ENCODE results near the gene TICAM2. TPM values are rescaled to one million over a fixed set of nuclear protein-coding genes. Genes with fewer than 3 reads are reported as not detected.

The TICAM2 gene
- total and polyA plus RNA-seq, 9 of the 15 experiments (the other 6 are each of a cell fraction or from before 2014, with no cell fraction given), result 0.15 to 1.8 (median 0.98) TPM

- TF ChIP-seq NR1H2 (CRISPR knock-in tag; IDR thresholded peaks at IDR 0.05), result no peak
Observed at GRCh38 chr5:115636008-115636407, 33.7 kb upstream of the TICAM2 start (continued).

- in situ Hi-C loops (cut with MboI), result no loop called here
- TF ChIP-seq ZNF354B (CRISPR knock-in tag; IDR thresholded peaks at IDR 0.05), result no peak
- 0 out of 2 replicates have a peak, but pooled peaks have one; percentile 80 for TF ChIP-seq TCF7 (IDR thresholded peaks at IDR 0.05; ENCODE audit: borderline replicate concordance)
- TF ChIP-seq SIRT6 (IDR thresholded peaks at IDR 0.05; ENCODE audit: low read depth, low read length), result no peak
- no peak for TF ChIP-seq SRSF1 (IDR thresholded peaks at IDR 0.05; ENCODE audit: low read depth, low read length)
- TF ChIP-seq ZFPM2 (CRISPR knock-in tag; IDR thresholded peaks at IDR 0.05), result no peak
- TF ChIP-seq ZNF124 (CRISPR knock-in tag; IDR thresholded peaks at IDR 0.05), result no peak
- no peak for TF ChIP-seq POLR3G (IDR thresholded peaks at IDR 0.05; ENCODE audit: extremely low read depth, insufficient read length, insufficient replicate concordance)
- TF ChIP-seq ZNF707 (CRISPR knock-in tag; conservative IDR thresholded peaks at IDR 0.05), result no peak
- TF ChIP-seq ZNF263 (CRISPR knock-in tag; IDR thresholded peaks at IDR 0.05; ENCODE audit: borderline replicate concordance), result no peak
- no peak for TF ChIP-seq FUS (optimal IDR thresholded peaks at IDR 0.05; ENCODE audit: low read depth, low read length)
- no peak for TF ChIP-seq ZNF512 (tag; IDR thresholded peaks at IDR 0.05)
- TF ChIP-seq SMC3 (conservative IDR thresholded peaks at IDR 0.05; ENCODE audit: insufficient read depth, low read depth, low read length), result peak; percentile 56
- TF ChIP-seq CGGBP1 (CRISPR knock-in tag; IDR thresholded peaks at IDR 0.05), result no peak
- peak; percentile 36 for TF ChIP-seq PRDM10 (IDR thresholded peaks at IDR 0.05; ENCODE audit: partially characterized antibody)
Observed at GRCh38 chr5:115634343-115635132, 32.3 kb upstream of the TICAM2 start.

More at GRCh38 chr5:115634343-115635132, 32.3 kb upstream of the TICAM2 start:
- H3K79me2 ChIP-seq (ENCODE audit: control insufficient read depth, insufficient read depth, low read length), result no peaks in the 10 kb centered on the region
- H4K20me1 ChIP-seq (replicated peaks; ENCODE audit: control insufficient read depth, insufficient read depth, low read length), result no peaks in the 10 kb centered on the region
- H3K27ac ChIP-seq (ENCODE audit: extremely low read depth, low read depth, low read length), result peak overlapping the region; percentile 8; the same call in 1 of the 3 replicates
- H2AFZ ChIP-seq (ENCODE audit: low read depth, low read length), result peak overlapping the region; percentile 87
- H3K4me2 ChIP-seq (ENCODE audit: insufficient read depth, low read length), result peak overlapping the region; percentile 20; the same call in 1 of the 2 replicates
- FAIRE-seq, result peak; percentile 91
- peak; percentile 81 to 89 (median 84) for DNase-seq (ENCODE audit: extremely low read depth in 1 of 4, low spot score in 3 of 4)
- no peaks in the 10 kb centered on the region for H3K9me1 ChIP-seq (ENCODE audit: control insufficient read depth, insufficient read depth, low read length)
- no TSS peak for BruUV-seq (replicated peaks)
- peaks cover 0 to 2% of the 10 kb centered on the region in 2 experiments; a peak in 2 of 5 replicates for H3K27me3 ChIP-seq (ENCODE audit: control insufficient read depth in 2 of 2, insufficient read depth in 2 of 2, low read length in 2 of 2)
- intact Hi-C loops (cut with micrococcal nuclease), result loop anchor here (1.0 to 5.0 kb wide), 5 partner anchors 136 to 648 kb away; no protein-coding TSS in a partner anchor
- peaks cover 0 to 4% of the 10 kb centered on the region in 2 experiments; a peak in 1 of 5 replicates for H3K4me1 ChIP-seq (replicated peaks in 1 of 2; ENCODE audit: control insufficient read depth in 2 of 2, insufficient read depth in 2 of 2, low read length in 2 of 2)
- no peak overlapping the region for H3K9ac ChIP-seq (ENCODE audit: insufficient read depth in 1 of 2, low read depth in 2 of 2, low read length in 2 of 2)
- no peaks in the 10 kb centered on the region for H3K9me3 ChIP-seq (replicated peaks; ENCODE audit: control insufficient read depth, insufficient read depth, low read depth, low read length)
- no peaks in the 10 kb centered on the region for H3K36me3 ChIP-seq (ENCODE audit: control insufficient read depth, insufficient read depth, low read length)
- no peak overlapping the region for H3K4me3 ChIP-seq
- ATAC-seq, result peak; percentile 99
- WGBS (ENCODE audit: insufficient coverage, low coverage, missing lambda C conversion rate), result 18% methylated on average over 8 of the region's 8 CpGs
- POLR2A ChIA-PET, result interaction anchor here (0.7 to 1.7 kb wide), 2 partner anchors 10 to 95 kb away, joined by 3 to 4 read pairs; no protein-coding TSS in a partner anchor
- CTCF ChIA-PET (ENCODE audit: low intra/inter-chr PET ratio), result interaction anchor here (0.6 to 0.7 kb wide), 2 partner anchors 203 to 434 kb away, joined by 3 read pairs; no protein-coding TSS in a partner anchor
